GM23338 (cell line): ENCODE data around the gene PLAGL1. TPM values are rescaled to one million over a fixed set of nuclear protein-coding genes. Genes with fewer than 3 reads are reported as not detected.

ENCODE experiments used
- ATAC-seq: fragments of 200-7000 bp; cut with Tn5 transposase; 3 replicates; pipeline ENCODE4 v1.9.1; 2020
- DNase-seq: peaks from one replicate; pipeline ENCODE4 v3.0.0-alpha.2; 2015; ENCODE audit warnings: low spot score
- H2AFZ ChIP-seq: fragments of 200-600 bp; sonication (generic); 2 replicates; pipeline ENCODE4 v1.8.0; 2016; ENCODE audit warnings: antibody characterized with exemption, mild to moderate bottlenecking, moderate library complexity
- H3F3A ChIP-seq: fragments of 200-600 bp; sonication (generic); replicated peaks from 2 replicates; pipeline ENCODE4 v1.8.0; 2017; ENCODE audit warnings: antibody characterized with exemption, mixed run types, low read depth
- H3K27ac ChIP-seq: fragments of 200-600 bp; sonication (generic); 2 replicates; pipeline ENCODE4 v1.6.1; 2016; ENCODE audit warnings: low read depth
- H3K27me3 ChIP-seq: fragments of 200-600 bp; sonication (generic); 2 replicates; pipeline ENCODE4 v1.8.0; 2016; ENCODE audit warnings: mild to moderate bottlenecking, mixed run types, moderate library complexity; ENCODE audit not compliant: insufficient read depth
- H3K36me3 ChIP-seq: fragments of 200-600 bp; sonication (generic); 2 replicates; pipeline ENCODE4 v1.8.0; 2016; ENCODE audit warnings: mild to moderate bottlenecking; ENCODE audit not compliant: insufficient read depth
- H3K4me1 ChIP-seq: fragments of 200-600 bp; sonication (generic); 2 replicates; pipeline ENCODE4 v1.8.0; 2016; ENCODE audit warnings: mild to moderate bottlenecking, moderate library complexity; ENCODE audit not compliant: insufficient read depth
- H3K4me2 ChIP-seq: fragments of 200-600 bp; sonication (generic); 2 replicates; pipeline ENCODE4 v1.7.1; 2017; ENCODE audit warnings: mixed run types
- H3K4me3 ChIP-seq: fragments of 200-600 bp; sonication (generic); 2 replicates; pipeline ENCODE4 v1.6.1; 2016; ENCODE audit warnings: mixed run types
- H3K79me2 ChIP-seq: fragments of 200-600 bp; sonication (generic); replicated peaks from 2 replicates; pipeline ENCODE4 v1.8.0; 2017; ENCODE audit warnings: mild to moderate bottlenecking; ENCODE audit not compliant: insufficient read depth
- H3K9me2 ChIP-seq: fragments of 200-600 bp; sonication (generic); 2 replicates; pipeline ENCODE4 v1.8.0; 2017; ENCODE audit not compliant: insufficient read depth
- H4K20me1 ChIP-seq: fragments of 200-600 bp; sonication (generic); replicated peaks from 2 replicates; pipeline ENCODE4 v1.8.0; 2017; ENCODE audit warnings: mild to moderate bottlenecking; ENCODE audit not compliant: insufficient read depth
- H3K27ac Mint-ChIP-seq: 2 replicates; pipeline ENCODE4 v1.8.0; 2020; ENCODE audit warnings: inconsistent platforms, mild to moderate bottlenecking, moderate library complexity, mixed read lengths
- H3K27me3 Mint-ChIP-seq: 3 replicates; pipeline ENCODE4 v1.8.0; 2022; ENCODE audit warnings: low read depth, mild to moderate bottlenecking, moderate library complexity, mixed read lengths, inconsistent platforms; ENCODE audit not compliant: insufficient read depth, poor library complexity
- H3K36me3 Mint-ChIP-seq: 3 replicates; pipeline ENCODE4 v1.8.0; 2021; ENCODE audit warnings: low read depth, mild to moderate bottlenecking, inconsistent platforms, moderate library complexity, mixed read lengths
- H3K4me1 Mint-ChIP-seq: 3 replicates; pipeline ENCODE4 v1.8.0; 2020; ENCODE audit warnings: mild to moderate bottlenecking, inconsistent platforms, mixed read lengths
- H3K4me3 Mint-ChIP-seq: 3 replicates; pipeline ENCODE4 v1.8.0; 2021; ENCODE audit warnings: moderate library complexity, mild to moderate bottlenecking, inconsistent platforms, mixed read lengths
- H3K9me3 Mint-ChIP-seq: 3 replicates; pipeline ENCODE4 v1.8.0; 2020; ENCODE audit warnings: moderate library complexity, mild to moderate bottlenecking, inconsistent platforms, mixed read lengths
- CREB1 ChIP-seq: fragments of 250-450 bp; sonication (Bioruptor Pico); IDR thresholded peaks from 2 replicates; pipeline ENCODE4 v1.5.0; 2020; ENCODE audit warnings: low read depth, mild to moderate bottlenecking, moderate library complexity
- EZH2 ChIP-seq: fragments of 200-600 bp; sonication (generic); IDR thresholded peaks from one replicate; pipeline ENCODE4 v1.8.0; 2017; ENCODE audit warnings: antibody characterized with exemption, mild to moderate bottlenecking, low read depth; ENCODE audit not compliant: unreplicated experiment
- EZH2phosphoT487 ChIP-seq: fragments of 200-600 bp; sonication (generic); IDR thresholded peaks from one replicate; pipeline ENCODE4 v1.8.1; 2018; ENCODE audit warnings: antibody characterized with exemption; ENCODE audit not compliant: unreplicated experiment
- JUNB ChIP-seq: IDR thresholded peaks from one replicate; pipeline ENCODE4 v1.6.1; 2016; ENCODE audit warnings: antibody characterized with exemption; ENCODE audit not compliant: unreplicated experiment
- NANOG ChIP-seq: IDR thresholded peaks from 2 replicates; pipeline ENCODE4 v1.6.1; 2016; ENCODE audit warnings: antibody characterized with exemption, borderline replicate concordance
- POLR2AphosphoS5 ChIP-seq: IDR thresholded peaks from 2 replicates; pipeline ENCODE4 v1.6.1; 2016; ENCODE audit warnings: antibody characterized with exemption, low read depth
- STAT1 ChIP-seq: IDR thresholded peaks from one replicate; pipeline ENCODE4 v1.6.1; 2016; ENCODE audit warnings: antibody characterized with exemption; ENCODE audit not compliant: unreplicated experiment
- ZNF114 ChIP-seq: fragments of 250-450 bp; sonication (Bioruptor Pico); IDR thresholded peaks from 2 replicates; pipeline ENCODE4 v1.5.0; 2020; ENCODE audit warnings: mild to moderate bottlenecking, moderate library complexity
- ZNF331 ChIP-seq: fragments of 250-450 bp; sonication (Bioruptor Pico); IDR thresholded peaks from 2 replicates; pipeline ENCODE4 v1.5.0; 2020; ENCODE audit warnings: low read depth, mild to moderate bottlenecking, moderate library complexity
- polyA plus RNA-seq: library from polyadenylated mRNA; unstranded; fragments of >200 nt; fragmentation: Nextera tagmentation; extraction: Ambion mirVana; gene quantifications from 2 replicates; pipeline ENCODE4 v1.2.1, GENCODE V29; 2016
- total RNA-seq: library from RNA; depleted of rRNA; stranded (reverse); fragments of >200 nt; shearing (Covaris generic); gene quantifications from 2 replicates; pipeline ENCODE4 v1.2.3, GENCODE V29; 2014
- TF ChIP-seq, protein P1 (sequence below), 2 experiments: fragments of 200-600 bp in 1 of 2; sonication (generic) in 1 of 2; conservative IDR thresholded peaks; 2 replicates each; pipeline versions ENCODE4 v1.5.1 to v1.6.1; 2016 to 2017; ENCODE audit warnings: antibody characterized with exemption in 2 of 2, low read depth in 2 of 2, mild to moderate bottlenecking in 2 of 2, moderate library complexity in 1 of 2
- TF ChIP-seq, protein P2 (sequence below): IDR thresholded peaks from one replicate; pipeline ENCODE4 v1.6.1; 2018; ENCODE audit warnings: antibody characterized with exemption; ENCODE audit not compliant: unreplicated experiment
- TF ChIP-seq, protein P3 (sequence below): IDR thresholded peaks from 2 replicates; pipeline ENCODE4 v1.6.1; 2016; ENCODE audit warnings: antibody characterized with exemption
- TF ChIP-seq, protein P4 (sequence below): fragments of 250-450 bp; sonication (Bioruptor Pico); IDR thresholded peaks from 2 replicates; pipeline ENCODE4 v1.5.0; 2020; ENCODE audit warnings: mild to moderate bottlenecking, moderate library complexity

PLAGL1 gene
- total and polyA plus RNA-seq, 2 experiments from 2014 or later, result 0.90 to 1.7 TPM

DNA sequence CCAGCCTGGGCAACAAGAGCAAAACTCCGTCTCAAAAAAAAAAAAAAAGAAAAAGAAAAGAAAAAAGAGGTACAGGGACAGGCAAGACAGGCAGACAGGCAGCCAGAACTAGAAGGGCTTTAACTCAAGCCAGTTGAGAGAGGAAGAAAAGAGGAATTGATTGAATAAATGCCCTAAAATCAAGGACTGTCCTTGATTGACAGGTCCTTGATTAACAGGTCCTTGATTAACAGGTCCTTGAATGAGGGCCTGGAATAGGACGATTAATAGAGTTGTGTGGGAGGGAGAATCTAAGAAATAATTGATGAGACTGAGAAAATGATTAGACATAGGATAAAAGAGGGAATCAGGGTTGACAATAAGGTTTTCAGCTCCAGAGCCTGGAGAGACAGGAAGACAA is 107.7 kb downstream of the PLAGL1 start:
- TF ChIP-seq, protein P1, sequence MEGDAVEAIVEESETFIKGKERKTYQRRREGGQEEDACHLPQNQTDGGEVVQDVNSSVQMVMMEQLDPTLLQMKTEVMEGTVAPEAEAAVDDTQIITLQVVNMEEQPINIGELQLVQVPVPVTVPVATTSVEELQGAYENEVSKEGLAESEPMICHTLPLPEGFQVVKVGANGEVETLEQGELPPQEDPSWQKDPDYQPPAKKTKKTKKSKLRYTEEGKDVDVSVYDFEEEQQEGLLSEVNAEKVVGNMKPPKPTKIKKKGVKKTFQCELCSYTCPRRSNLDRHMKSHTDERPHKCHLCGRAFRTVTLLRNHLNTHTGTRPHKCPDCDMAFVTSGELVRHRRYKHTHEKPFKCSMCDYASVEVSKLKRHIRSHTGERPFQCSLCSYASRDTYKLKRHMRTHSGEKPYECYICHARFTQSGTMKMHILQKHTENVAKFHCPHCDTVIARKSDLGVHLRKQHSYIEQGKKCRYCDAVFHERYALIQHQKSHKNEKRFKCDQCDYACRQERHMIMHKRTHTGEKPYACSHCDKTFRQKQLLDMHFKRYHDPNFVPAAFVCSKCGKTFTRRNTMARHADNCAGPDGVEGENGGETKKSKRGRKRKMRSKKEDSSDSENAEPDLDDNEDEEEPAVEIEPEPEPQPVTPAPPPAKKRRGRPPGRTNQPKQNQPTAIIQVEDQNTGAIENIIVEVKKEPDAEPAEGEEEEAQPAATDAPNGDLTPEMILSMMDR (conservative IDR thresholded peaks at IDR 0.05; ENCODE audit: low read depth in 2 of 2), result no peak
- TF ChIP-seq CREB1 (CRISPR knock-in tag), result no peak
- no peak for TF ChIP-seq ZNF114 (CRISPR knock-in tag)
- no peak for TF ChIP-seq NANOG
- TF ChIP-seq JUNB, result no peak
- no peak for TF ChIP-seq STAT1
- TF ChIP-seq, protein P2, sequence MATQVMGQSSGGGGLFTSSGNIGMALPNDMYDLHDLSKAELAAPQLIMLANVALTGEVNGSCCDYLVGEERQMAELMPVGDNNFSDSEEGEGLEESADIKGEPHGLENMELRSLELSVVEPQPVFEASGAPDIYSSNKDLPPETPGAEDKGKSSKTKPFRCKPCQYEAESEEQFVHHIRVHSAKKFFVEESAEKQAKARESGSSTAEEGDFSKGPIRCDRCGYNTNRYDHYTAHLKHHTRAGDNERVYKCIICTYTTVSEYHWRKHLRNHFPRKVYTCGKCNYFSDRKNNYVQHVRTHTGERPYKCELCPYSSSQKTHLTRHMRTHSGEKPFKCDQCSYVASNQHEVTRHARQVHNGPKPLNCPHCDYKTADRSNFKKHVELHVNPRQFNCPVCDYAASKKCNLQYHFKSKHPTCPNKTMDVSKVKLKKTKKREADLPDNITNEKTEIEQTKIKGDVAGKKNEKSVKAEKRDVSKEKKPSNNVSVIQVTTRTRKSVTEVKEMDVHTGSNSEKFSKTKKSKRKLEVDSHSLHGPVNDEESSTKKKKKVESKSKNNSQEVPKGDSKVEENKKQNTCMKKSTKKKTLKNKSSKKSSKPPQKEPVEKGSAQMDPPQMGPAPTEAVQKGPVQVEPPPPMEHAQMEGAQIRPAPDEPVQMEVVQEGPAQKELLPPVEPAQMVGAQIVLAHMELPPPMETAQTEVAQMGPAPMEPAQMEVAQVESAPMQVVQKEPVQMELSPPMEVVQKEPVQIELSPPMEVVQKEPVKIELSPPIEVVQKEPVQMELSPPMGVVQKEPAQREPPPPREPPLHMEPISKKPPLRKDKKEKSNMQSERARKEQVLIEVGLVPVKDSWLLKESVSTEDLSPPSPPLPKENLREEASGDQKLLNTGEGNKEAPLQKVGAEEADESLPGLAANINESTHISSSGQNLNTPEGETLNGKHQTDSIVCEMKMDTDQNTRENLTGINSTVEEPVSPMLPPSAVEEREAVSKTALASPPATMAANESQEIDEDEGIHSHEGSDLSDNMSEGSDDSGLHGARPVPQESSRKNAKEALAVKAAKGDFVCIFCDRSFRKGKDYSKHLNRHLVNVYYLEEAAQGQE, result no peak
- no peak for TF ChIP-seq ZNF331
- TF ChIP-seq, protein P3, sequence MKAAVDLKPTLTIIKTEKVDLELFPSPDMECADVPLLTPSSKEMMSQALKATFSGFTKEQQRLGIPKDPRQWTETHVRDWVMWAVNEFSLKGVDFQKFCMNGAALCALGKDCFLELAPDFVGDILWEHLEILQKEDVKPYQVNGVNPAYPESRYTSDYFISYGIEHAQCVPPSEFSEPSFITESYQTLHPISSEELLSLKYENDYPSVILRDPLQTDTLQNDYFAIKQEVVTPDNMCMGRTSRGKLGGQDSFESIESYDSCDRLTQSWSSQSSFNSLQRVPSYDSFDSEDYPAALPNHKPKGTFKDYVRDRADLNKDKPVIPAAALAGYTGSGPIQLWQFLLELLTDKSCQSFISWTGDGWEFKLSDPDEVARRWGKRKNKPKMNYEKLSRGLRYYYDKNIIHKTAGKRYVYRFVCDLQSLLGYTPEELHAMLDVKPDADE, result no peak
- TF ChIP-seq EZH2phosphoT487, result no peak
- TF ChIP-seq, protein P4, sequence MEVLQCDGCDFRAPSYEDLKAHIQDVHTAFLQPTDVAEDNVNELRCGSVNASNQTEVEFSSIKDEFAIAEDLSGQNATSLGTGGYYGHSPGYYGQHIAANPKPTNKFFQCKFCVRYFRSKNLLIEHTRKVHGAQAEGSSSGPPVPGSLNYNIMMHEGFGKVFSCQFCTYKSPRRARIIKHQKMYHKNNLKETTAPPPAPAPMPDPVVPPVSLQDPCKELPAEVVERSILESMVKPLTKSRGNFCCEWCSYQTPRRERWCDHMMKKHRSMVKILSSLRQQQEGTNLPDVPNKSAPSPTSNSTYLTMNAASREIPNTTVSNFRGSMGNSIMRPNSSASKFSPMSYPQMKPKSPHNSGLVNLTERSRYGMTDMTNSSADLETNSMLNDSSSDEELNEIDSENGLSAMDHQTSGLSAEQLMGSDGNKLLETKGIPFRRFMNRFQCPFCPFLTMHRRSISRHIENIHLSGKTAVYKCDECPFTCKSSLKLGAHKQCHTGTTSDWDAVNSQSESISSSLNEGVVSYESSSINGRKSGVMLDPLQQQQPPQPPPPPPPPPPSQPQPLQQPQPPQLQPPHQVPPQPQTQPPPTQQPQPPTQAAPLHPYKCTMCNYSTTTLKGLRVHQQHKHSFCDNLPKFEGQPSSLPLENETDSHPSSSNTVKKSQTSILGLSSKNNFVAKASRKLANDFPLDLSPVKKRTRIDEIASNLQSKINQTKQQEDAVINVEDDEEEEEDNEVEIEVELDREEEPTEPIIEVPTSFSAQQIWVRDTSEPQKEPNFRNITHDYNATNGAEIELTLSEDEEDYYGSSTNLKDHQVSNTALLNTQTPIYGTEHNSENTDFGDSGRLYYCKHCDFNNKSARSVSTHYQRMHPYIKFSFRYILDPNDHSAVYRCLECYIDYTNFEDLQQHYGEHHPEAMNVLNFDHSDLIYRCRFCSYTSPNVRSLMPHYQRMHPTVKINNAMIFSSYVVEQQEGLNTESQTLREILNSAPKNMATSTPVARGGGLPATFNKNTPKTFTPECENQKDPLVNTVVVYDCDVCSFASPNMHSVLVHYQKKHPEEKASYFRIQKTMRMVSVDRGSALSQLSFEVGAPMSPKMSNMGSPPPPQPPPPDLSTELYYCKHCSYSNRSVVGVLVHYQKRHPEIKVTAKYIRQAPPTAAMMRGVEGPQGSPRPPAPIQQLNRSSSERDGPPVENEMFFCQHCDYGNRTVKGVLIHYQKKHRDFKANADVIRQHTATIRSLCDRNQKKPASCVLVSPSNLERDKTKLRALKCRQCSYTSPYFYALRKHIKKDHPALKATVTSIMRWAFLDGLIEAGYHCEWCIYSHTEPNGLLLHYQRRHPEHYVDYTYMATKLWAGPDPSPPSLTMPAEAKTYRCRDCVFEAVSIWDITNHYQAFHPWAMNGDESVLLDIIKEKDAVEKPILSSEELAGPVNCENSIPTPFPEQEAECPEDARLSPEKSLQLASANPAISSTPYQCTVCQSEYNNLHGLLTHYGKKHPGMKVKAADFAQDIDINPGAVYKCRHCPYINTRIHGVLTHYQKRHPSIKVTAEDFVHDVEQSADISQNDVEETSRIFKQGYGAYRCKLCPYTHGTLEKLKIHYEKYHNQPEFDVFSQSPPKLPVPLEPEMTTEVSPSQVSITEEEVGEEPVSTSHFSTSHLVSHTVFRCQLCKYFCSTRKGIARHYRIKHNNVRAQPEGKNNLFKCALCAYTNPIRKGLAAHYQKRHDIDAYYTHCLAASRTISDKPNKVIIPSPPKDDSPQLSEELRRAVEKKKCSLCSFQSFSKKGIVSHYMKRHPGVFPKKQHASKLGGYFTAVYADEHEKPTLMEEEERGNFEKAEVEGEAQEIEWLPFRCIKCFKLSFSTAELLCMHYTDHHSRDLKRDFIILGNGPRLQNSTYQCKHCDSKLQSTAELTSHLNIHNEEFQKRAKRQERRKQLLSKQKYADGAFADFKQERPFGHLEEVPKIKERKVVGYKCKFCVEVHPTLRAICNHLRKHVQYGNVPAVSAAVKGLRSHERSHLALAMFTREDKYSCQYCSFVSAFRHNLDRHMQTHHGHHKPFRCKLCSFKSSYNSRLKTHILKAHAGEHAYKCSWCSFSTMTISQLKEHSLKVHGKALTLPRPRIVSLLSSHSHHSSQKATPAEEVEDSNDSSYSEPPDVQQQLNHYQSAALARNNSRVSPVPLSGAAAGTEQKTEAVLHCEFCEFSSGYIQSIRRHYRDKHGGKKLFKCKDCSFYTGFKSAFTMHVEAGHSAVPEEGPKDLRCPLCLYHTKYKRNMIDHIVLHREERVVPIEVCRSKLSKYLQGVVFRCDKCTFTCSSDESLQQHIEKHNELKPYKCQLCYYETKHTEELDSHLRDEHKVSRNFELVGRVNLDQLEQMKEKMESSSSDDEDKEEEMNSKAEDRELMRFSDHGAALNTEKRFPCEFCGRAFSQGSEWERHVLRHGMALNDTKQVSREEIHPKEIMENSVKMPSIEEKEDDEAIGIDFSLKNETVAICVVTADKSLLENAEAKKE (CRISPR knock-in tag), result no peak
- TF ChIP-seq EZH2, result no peak
- TF ChIP-seq POLR2AphosphoS5, result no peak
- Histone ChIP-seq H3K9me2 (no peaks in the 10 kb centered on the region), H3K4me2 (no peak overlapping the region), H3K4me3 (no peak overlapping the region), H3K36me3 (no peaks in the 10 kb centered on the region), H3K27ac (no peak overlapping the region), H3F3A (no peaks in the 10 kb centered on the region), H3K4me1 (peaks cover 6% of the 10 kb centered on the region; the same call in 1 of the 2 replicates), H3K27me3 (no peaks in the 10 kb centered on the region), H3K79me2 (no peaks in the 10 kb centered on the region), H2AFZ (no peak overlapping the region), H4K20me1 (no peaks in the 10 kb centered on the region)
- Mint-ChIP-seq H3K4me1 (peaks cover 7% of the 10 kb centered on the region; the same call in 2 of the 3 replicates), H3K36me3 (no peaks in the 10 kb centered on the region), H3K9me3 (no peaks in the 10 kb centered on the region), H3K27me3 (no peaks in the 10 kb centered on the region), H3K27ac (no peak overlapping the region), H3K4me3 (no peak overlapping the region)
- no peak for DNase-seq
- ATAC-seq, result no peak
